GM21447 (cell line): ENCODE results near the gene IMPA2.
"Not testable (repeated sequence)": the region's sequence is repeated elsewhere in the genome, so short reads cannot be mapped to it uniquely, and the experiment has no call there.

Experiments used
- ATAC-seq: cut with Tn5 transposase; IDR thresholded peaks from one replicate; pipeline ENCODE4 v1.9.1; 2021; ENCODE audit not compliant: unreplicated experiment

The IMPA2 gene

DNA sequence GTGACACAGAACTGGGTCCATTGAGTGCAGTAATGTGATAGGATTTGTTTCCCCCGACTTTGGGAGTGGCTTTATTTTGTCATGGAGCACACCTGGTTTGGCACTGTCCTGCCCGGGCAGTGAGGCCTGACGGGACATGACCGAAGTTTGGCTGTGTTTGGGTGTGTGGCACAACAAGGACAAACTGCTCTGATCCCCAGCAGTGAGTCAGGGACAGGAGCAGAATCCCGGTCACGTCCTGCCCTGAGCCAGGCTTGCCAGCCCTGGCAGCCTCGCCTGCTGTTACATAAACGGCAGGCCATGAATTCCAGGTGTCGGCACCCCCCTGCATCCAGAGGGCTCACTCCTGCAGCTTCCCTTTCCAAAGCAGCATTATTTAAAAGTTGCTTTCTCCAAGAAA is 45.7 kb downstream of the IMPA2 start:
- no peak for ATAC-seq

DNA sequence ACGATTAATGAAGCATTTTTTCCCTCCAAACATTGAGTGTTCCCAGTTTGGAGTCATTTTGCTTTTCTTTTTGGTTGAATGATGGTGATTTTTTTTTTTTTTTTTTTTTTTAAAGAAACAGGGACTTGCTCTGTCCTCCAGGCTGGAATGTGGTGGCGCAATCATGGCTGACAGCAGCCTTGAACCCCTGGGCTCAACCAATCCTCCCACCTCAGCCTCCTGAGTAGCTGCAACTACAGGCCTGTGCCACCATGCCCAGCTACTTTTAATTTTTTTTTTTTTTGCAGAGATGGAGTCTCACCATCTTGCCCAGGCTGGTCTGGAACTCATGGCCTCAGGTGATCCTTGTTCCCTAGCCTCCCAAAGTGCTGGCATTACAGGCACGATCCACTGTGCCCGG is 46.2 kb downstream of the IMPA2 start:
- no peak for ATAC-seq

GRCh38 chr18:12028040-12028628 is 46.8 kb downstream of the IMPA2 start:
- no peak for ATAC-seq

DNA sequence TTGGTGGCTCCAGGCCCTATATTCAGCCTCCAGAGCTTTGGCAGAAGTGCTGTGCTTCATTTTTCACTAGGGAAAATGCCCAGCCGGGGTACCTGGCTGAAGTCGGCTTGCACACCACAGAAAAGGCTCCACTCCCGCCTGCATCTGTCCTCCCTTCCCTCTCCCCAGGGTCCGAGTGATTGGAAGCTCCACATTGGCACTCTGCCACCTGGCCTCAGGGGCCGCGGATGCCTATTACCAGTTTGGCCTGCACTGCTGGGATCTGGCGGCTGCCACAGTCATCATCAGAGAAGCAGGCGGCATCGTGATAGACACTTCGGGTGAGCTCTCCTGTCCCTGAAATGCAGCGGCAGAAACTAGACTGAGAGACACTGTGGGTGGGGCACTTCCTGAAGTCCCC is 47.4 kb downstream of the IMPA2 start:
- ATAC-seq, result no peak

DNA sequence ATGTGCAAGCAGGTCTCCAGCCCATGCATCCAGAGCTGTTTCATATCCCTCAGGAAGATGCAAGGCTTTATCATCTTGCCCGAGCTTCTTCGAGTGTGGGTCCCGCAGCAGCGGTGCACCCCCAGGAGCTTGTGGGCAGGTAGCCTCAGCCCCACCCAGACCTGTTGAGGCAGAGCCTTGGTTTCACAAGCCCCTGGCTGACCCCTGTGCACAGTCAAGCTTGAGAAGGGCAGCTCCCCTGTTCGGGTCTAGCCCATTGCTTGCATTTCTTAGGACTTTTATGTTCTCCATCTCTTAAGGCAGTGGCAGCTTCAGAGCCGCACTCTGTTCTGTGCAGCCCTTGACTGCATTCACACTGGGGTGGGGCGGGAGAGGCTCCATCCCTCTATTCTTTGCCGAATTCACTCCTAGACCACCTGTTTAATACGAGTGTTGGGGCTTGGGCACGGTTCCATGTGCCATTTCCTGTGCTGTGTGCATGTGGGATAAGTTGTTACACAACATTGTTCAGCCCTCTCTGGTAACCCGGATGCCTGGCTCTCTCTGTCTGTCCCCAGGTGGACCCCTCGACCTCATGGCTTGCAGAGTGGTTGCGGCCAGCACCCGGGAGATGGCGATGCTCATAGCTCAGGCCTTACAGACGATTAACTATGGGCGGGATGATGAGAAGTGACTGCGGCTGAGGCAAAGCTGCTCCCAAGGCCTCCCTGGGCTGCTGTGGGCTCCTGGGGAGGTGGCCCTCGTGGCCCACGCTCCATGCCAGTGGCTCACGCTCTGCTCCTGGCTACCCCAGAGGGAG is 48.7 kb downstream of the IMPA2 start:
- no peak for ATAC-seq

- ATAC-seq, result no peak
Measured at GRCh38 chr18:12030670-12031069, 49.4 kb downstream of the IMPA2 start.

DNA sequence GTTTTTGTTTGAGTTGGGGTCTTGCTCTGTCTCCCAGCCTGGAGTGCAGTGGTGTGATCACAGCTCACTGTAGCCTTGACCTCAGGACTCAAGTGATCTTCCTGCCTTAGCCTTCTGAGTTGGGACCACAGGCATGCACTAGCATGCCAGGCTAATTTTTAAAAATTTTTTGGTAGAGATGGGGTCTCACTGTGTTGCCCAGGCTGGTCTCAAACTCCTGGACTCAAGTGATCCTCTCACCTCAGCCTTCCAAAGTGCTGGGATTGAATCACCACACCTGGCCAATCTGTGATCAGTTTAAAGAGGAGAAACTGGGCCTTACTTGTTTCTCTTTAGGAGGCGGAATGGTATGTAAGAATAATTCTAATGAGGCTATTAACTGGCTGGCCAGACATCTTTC is 49.9 kb downstream of the IMPA2 start:
- ATAC-seq, result no peak

DNA sequence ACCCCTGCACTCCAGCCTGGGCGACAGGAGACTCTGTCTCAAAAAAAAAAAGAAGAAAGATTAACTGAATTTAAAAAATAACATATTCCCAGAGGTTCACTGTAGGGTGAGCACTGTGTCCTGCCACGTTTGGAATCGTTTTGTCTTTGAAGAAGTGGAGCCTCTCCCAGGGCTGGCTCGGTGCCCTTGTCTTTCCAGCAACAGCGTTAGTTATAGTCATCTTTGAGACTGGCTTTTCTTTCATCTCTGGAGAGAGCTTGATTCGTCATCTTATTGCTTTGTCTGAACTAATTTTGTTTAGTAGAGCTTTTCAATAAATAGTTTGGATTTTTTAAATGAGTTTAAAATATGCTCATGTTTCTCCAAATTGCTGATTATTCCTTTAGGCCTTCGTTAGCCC is 50.5 kb downstream of the IMPA2 start:
- ATAC-seq, result no peak

DNA sequence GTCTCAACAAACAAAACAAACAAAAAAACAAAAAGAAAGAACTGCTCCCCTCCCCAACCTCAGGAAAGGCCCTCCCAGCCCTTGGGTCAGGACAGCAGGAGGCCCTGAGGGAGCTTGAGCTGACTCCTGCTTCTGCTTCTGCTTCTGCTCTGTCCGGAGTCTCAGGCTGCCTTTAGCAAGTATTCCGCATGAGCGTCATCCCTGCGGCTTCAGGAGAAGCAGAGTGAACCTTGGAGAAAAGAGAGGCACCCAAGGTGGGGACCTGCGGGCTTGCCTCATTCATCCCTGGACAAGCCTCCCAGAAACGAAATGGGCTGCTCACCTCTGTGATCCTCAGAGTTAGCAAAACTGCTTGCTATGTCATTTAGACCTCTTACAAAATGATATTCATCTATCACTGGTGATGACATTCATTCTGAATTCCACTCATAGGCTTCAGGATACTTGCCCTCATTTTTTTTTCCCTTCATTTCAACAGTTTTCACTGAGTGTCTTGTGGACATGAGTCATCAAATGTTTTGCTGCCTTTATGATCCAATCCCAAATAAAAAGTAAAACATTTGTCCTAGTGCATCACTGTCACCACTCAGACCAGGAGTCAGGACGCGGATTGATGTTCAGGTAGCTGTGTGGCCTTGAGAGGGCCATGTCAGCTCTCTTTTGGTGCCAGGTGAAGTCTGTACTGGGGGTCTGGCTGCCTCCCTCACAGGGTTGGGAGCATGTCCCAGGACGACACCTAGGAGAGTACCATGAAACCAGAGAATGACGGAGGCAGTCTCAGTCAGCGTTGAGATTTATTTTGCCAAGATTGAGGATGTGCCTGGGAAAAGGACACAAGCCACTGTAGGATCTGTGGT is 51.7 kb downstream of the IMPA2 start:
- no peak for ATAC-seq

DNA sequence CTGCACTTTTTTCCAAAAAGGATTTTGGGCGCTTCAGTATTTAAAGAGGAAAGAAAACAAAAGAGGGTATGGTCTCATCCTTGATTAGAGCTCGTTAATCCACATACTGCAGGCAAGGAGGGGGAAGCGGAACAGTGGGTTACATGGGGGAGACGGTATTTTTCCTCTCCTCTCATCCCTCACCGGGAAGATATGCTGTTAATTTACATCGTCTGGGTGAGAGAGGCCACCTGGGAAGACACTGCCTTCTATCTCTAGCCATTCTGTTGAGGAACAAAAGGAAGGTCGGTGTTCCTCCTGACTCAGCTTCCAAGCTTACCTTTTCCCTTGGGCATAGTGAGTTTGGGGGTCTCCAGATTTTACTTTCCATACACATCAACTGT is 52.3 kb downstream of the IMPA2 start:
- no peak for ATAC-seq

DNA sequence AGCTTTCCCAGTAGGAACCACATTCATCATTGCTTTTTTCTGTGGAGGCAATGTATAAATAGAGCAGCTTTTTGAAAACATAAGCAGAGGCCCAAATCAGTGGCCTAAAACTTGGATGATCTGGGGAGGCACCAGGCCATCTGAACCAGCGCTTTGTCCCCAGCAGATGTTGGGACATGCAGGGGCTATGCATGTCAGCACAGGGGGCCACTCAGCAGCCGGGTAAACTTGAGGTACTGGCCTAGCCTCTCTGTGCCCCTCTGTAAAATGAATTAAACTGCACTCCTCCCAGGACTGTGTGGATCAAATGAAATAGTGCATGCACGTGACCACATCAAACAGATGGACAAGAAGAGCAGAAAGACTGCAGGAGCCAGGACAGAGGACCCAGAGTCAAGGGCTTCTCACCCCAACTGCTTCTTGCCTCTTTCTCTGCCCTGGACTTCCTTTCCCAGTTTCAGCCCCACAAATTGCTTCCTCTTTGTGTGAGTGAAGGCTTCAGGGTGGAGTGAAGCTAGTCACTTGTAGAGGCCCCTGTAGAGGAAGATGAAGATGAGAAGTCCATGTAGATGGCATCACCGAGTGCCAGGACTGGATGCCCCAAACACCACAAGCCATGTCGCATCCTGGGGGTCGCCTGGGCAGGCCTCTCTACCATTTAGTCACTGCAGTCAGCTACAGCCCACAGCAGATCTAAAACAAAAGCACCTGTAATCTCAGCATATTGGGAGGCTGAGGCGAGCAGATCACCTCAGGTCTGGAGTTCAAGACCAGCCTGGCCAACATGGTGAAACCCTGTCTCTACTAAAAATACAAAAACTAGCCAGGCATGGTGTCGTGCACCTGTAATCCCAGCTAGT is 53.2 kb downstream of the IMPA2 start:
- no peak for ATAC-seq

DNA sequence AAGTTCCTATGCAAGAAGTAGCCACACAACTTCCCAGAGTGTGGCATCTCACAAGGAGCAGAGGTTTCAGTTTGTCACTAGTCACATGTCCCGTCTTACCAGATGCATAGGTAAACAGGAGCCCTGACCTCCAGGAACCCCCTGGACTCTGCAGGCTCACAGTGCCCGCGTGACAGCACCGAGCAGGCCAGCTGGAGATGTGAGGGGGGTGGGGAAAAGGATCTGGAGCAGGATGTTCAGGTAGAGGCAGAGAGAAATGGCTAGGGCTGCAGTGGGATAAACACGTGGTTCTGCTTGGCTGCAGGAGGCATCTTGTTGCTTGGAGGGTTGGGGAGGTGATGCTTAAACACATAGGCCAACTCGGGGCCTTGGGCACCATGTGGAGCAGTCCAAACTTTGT is 54.2 kb downstream of the IMPA2 start:
- no peak for ATAC-seq

DNA sequence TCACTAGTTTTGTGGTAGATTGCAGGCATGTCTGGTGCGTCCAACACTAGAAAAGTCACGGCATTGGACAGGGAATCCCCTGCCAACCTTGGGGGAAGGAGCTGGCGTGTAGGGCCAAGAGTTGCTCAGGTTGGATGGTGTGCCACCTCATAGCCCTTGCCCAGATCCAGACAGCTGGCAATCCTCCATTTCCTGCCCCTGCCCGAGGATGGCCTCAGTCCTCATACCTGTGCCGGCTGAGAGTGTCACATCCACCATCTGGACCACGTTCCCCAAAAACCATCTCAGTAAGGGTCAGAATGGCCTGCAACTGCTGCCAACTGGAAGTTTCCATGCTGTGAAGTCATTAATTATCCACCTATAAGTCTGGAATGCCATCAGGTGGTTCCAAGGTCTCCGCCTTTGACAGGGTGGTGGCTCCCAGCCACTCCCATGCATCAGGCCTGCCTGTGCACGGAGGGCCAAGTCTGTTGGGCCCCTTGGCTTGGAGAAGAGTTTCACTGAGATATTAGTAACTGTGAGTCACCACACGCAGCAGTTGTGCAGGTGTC is 55.0 kb downstream of the IMPA2 start:
- ATAC-seq, result no peak

DNA sequence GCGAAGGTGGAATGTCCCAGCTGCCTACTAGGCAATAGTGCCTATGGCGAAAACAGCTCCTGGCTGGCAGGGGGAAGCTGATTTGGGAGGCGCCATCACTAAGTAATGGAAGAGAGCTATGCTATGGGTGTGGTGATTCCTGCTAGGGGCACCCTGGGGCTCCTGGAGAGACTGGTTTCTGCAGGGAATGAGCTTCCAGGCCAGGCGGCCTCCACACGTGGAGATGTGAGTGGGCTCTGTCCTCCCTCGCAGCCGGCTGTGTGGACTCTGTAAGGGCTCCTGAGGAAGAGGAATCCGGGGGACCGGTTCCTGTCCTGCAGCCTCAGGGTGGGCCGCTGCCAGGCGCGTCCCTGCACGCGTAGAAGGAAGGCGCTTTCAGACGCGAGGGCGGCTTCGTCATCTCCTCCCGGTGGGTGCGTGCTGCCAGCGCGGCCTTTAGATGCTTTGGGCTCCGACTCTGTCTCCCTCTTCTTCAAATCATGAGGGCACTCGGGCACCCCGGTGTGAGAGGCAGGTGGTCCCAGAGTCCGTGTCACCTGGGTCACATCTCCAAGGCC is 56.9 kb downstream of the IMPA2 start:
- ATAC-seq, result peak; percentile 3

DNA sequence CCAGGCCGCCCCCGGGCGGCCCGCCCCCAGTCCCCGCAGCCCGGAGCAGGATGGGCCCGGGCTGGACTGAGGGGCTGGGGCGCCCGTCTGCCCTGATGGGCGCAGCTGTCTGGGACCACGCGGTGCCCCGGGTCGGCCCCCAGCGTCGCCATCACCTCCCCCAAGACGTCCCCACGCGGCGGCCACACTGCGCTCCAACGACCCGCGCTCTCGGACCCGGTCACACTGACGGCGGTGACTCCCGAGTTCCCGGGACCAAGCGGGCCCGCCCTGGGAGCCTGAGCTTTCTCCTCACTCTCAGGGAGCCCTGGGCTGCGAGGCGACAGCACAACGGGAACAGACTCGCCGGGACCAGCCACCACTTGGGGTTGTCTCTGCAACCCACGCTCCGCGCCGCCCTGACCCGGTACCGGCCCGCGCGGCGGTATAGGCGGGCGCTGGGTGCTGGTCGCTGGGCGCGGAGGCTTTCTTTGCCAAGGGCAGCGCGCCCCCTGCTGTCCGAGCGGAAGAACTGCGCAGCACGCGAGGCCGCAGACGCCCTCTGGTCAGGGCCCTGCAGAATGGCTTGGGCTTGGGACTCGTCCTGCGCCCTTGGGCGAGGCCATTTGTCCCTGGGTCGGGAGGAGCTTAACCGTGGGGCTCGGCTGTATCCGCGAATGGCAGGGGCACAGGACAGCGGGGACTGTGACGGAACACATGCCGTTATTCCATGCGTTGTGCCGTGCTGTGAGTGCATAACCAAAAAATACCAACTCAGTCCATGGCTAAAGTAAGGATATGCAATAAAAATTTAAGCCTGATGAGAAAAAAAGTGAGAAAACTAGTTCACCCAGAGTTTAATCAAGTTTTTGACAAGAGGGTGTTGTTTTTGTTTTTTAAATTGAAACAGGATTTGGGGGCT is 57.6 kb downstream of the IMPA2 start:
- ATAC-seq, result peak; percentile 73

DNA sequence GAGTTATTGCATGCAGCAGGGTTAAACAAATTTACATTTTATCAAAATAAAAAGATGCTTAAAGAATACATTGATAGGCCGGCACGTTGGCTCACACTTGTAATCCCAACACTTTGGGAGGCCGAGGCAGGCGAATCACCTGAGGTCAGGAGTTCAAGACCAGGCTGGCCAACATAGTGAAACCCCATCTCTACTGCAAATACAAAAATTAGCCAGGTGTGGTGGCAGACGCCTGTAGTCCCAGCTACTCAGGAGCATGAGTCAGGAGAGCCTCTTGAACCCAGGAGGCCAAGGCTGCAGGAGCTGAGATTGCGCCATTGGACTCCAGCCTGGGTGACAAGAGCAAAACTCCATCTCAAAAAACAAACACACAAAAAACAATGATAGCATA is 58.2 kb downstream of the IMPA2 start:
- ATAC-seq, result not testable (repeated sequence)

DNA sequence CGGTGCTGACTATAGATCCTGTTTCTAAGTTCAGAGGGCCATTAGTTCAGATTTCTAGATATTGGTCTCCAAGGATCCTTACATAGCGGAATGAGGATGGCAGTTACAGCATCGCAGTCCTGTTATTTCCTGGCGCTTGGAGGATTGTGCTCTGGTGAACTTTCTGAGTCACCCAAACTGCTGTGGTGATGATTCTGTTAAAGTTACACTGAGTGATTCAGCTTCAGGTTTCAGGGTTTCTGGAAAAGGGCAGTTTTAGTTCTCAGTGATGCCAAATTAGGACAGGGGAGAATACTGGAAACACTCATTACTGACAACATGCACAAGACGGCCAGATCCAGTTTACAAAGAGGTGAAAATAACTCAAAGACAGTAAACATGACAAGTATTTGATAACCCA is 60.3 kb downstream of the IMPA2 start:
- peak; percentile 51 for ATAC-seq

DNA sequence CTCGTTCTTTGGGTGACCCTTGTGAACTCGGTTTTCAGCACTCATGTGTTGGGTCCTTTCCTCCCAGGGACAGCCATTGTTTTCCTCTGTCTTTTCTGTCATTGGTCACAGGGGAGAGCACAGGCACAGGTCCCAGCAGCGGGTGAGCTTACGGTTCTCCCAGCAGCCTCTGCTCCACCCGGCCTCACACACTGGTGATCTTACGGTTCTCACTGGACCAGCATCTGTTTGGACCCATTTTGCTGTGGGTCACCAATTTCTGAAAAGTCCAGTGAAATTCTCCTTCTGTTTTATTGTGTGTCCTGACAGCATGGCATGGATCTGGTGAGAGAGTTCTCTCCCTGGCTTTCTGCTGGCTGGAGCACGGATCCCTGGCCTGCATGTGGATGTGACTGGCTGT is 62.5 kb downstream of the IMPA2 start:
- no peak for ATAC-seq

DNA sequence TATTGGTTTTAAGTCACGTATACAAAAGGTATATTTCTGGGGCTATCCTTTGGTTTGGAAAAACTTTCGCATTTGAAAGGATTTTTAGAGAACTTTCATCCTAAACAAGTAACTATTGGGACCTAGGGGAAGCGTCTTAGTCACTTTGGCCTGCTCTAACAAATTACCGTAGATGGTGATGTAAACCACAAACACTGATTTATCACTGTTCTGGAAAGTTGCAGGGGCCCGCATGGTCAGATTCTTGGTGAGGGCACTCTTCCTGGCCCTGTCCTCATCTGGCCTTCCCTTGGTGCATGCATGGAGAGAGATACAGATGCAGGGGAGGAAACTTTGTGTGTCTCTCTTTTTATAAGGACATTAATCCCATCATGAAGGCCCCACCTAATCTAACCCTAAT is 63.3 kb downstream of the IMPA2 start:
- ATAC-seq, result no peak
